Liver (tissue), 3 donors: ENCODE data around the gene RBM15.

ENCODE experiments used
- CTCF ChIP-seq: fragments of 150-350 bp; IDR thresholded peaks from 2 replicates; pipeline ENCODE4 v1.5.1; 2017; ENCODE audit warnings: improper control_type of control experiment, low read depth, low read length; ENCODE audit not compliant: missing input control
- EGR1 ChIP-seq, 2 donors: IDR thresholded peaks; 2 replicates each; pipeline ENCODE4 v1.6.1; 2016 to 2018; ENCODE audit warnings: antibody characterized with exemption in 2 of 2, low read depth in 2 of 2
- HNF4G ChIP-seq: IDR thresholded peaks from 2 replicates; pipeline ENCODE4 v1.6.1; 2016; ENCODE audit warnings: antibody characterized with exemption
- TAF1 ChIP-seq: conservative IDR thresholded peaks from 2 replicates; pipeline ENCODE4 v1.6.1; 2016; ENCODE audit warnings: antibody characterized with exemption, mild to moderate bottlenecking
- donor health status: healthy.
- donor health status: healthy.

- no peak for TF ChIP-seq CTCF
- TF ChIP-seq HNF4G = no peak
- TF ChIP-seq EGR1 (IDR thresholded peaks at IDR 0.05; ENCODE audit: low read depth in 2 of 2) = no peak
- no peak for TF ChIP-seq TAF1
Measured at GRCh38 chr1:110345480-110345879, 6.3 kb downstream of the RBM15 start.
